OCI-LY3 (cell line): ENCODE data around the gene NUP42.

Source experiments
- H2AFZ ChIP-seq: fragments of 200-600, 300-600 bp; shearing (Covaris generic); 2 replicates; pipeline ENCODE4 v1.6.0; 2014; ENCODE audit warnings: antibody characterized with exemption, low read depth, low read length
- H3K27ac ChIP-seq: fragments of 200-600, 300-600 bp; sonication (generic); 2 replicates; pipeline ENCODE4 v1.5.1; 2014; ENCODE audit warnings: mild to moderate bottlenecking, low read length, moderate library complexity, mixed read lengths
- H3K27me3 ChIP-seq: fragments of 200-600, 300-600 bp; sonication (generic); 2 replicates; pipeline ENCODE4 v1.6.1; 2014; ENCODE audit warnings: low read depth, low read length, mixed read lengths
- H3K36me3 ChIP-seq: fragments of 200-600, 300-600 bp; sonication (generic); replicated peaks from 2 replicates; pipeline ENCODE3; 2014; ENCODE audit warnings: low read depth, low read length, mixed read lengths
- H3K4me1 ChIP-seq: fragments of 300-600, 200-600 bp; sonication (generic); 2 replicates; pipeline ENCODE4 v1.6.1; 2014; ENCODE audit warnings: low read length, mixed read lengths
- H3K4me2 ChIP-seq: fragments of 200-600, 300-600 bp; sonication (generic); 2 replicates; pipeline ENCODE4 v1.6.1; 2014; ENCODE audit warnings: low read length, mixed read lengths
- H3K4me3 ChIP-seq: fragments of 300-600, 200-600 bp; sonication (generic); 2 replicates; pipeline ENCODE4 v1.5.1; 2014; ENCODE audit warnings: antibody characterized with exemption, mild to moderate bottlenecking, low read length, moderate library complexity
- H3K79me2 ChIP-seq: fragments of 300-600, 200-600 bp; shearing (Covaris generic); 2 replicates; pipeline ENCODE4 v1.6.1; 2014; ENCODE audit warnings: mild to moderate bottlenecking, low read length, mixed read lengths
- H3K9ac ChIP-seq: fragments of 300-600, 200-600 bp; shearing (Covaris generic); 2 replicates; pipeline ENCODE4 v1.6.0; 2014; ENCODE audit warnings: mild to moderate bottlenecking, low read length, moderate library complexity
- H3K9me3 ChIP-seq: fragments of 200-600, 300-600 bp; shearing (Covaris generic); 2 replicates; pipeline ENCODE4 v1.6.1; 2014; ENCODE audit warnings: low read length, mixed read lengths; ENCODE audit not compliant: insufficient read depth
- H4K20me1 ChIP-seq: fragments of 200-600, 300-600 bp; sonication (generic); 2 replicates; pipeline ENCODE4 v1.6.1; 2016; ENCODE audit warnings: low read length, mixed read lengths; ENCODE audit not compliant: insufficient read depth
- CTCF ChIP-seq: fragments of 200-600, 300-600 bp; sonication (generic); IDR thresholded peaks from 2 replicates; pipeline ENCODE4 v1.5.1; 2014; ENCODE audit warnings: antibody characterized with exemption, low read length, low read depth
- EZH2phosphoT487 ChIP-seq: fragments of 200-600 bp; shearing (Covaris generic); IDR thresholded peaks from 2 replicates; pipeline ENCODE4 v1.6.1; 2018; ENCODE audit warnings: antibody characterized with exemption, mixed run types, low read depth

The NUP42 gene

GRCh38 chr7:23230641-23231101 is 48.8 kb downstream of the NUP42 start:
- Histone ChIP-seq H2AFZ (no peak overlapping the region), H3K9me3 (no peaks in the 10 kb centered on the region), H3K79me2 (no peaks in the 10 kb centered on the region), H3K4me1 (peaks cover 14% of the 10 kb centered on the region), H3K27ac (no peak overlapping the region), H3K9ac (no peak overlapping the region), H3K4me2 (no peak overlapping the region), H3K4me3 (no peak overlapping the region), H3K27me3 (no peaks in the 10 kb centered on the region), H4K20me1 (no peaks in the 10 kb centered on the region), H3K36me3 (no peaks in the 10 kb centered on the region)
- TF ChIP-seq EZH2phosphoT487 (no peak), CTCF (no peak)

GRCh38 chr7:23232966-23233365 is 51.1 kb downstream of the NUP42 start:
- H3K27ac ChIP-seq: no peak overlapping the region
- no peaks in the 10 kb centered on the region for H3K79me2 ChIP-seq
- no peak overlapping the region for H3K4me3 ChIP-seq
- H3K27me3 ChIP-seq: no peaks in the 10 kb centered on the region
- TF ChIP-seq CTCF (no peak), EZH2phosphoT487 (no peak)
- no peaks in the 10 kb centered on the region for H3K9me3 ChIP-seq
- no peaks in the 10 kb centered on the region for H4K20me1 ChIP-seq
- H3K4me1 ChIP-seq: peaks cover 14% of the 10 kb centered on the region
- H3K4me2 ChIP-seq: no peak overlapping the region
- no peaks in the 10 kb centered on the region for H3K36me3 ChIP-seq
- no peak overlapping the region for H2AFZ ChIP-seq
- H3K9ac ChIP-seq: no peak overlapping the region

GRCh38 chr7:23234569-23235296 is 52.9 kb downstream of the NUP42 start:
- Histone ChIP-seq H3K9me3 (no peaks in the 10 kb centered on the region), H3K4me2 (peak overlapping the region; percentile 96), H3K9ac (peak overlapping the region; percentile 36), H3K79me2 (no peaks in the 10 kb centered on the region), H3K36me3 (no peaks in the 10 kb centered on the region), H3K27ac (peak overlapping the region; percentile 34), H3K27me3 (no peaks in the 10 kb centered on the region), H4K20me1 (no peaks in the 10 kb centered on the region), H3K4me3 (peak overlapping the region; percentile 66), H3K4me1 (peaks cover 14% of the 10 kb centered on the region), H2AFZ (peak overlapping the region; percentile 93)
- TF ChIP-seq EZH2phosphoT487 (no peak), CTCF (no peak)

- no peaks in the 10 kb centered on the region for H3K79me2 ChIP-seq
- H3K9ac ChIP-seq: no peak overlapping the region
- no peak for TF ChIP-seq CTCF
- no peak for TF ChIP-seq EZH2phosphoT487
- no peaks in the 10 kb centered on the region for H3K9me3 ChIP-seq
- no peak overlapping the region for H3K4me3 ChIP-seq
- no peaks in the 10 kb centered on the region for H3K27me3 ChIP-seq
- no peaks in the 10 kb centered on the region for H3K36me3 ChIP-seq
- H3K4me2 ChIP-seq: no peak overlapping the region
- no peaks in the 10 kb centered on the region for H4K20me1 ChIP-seq
- peaks cover 14% of the 10 kb centered on the region for H3K4me1 ChIP-seq
- no peak overlapping the region for H3K27ac ChIP-seq
- no peak overlapping the region for H2AFZ ChIP-seq
These were observed 54.0 kb downstream of the NUP42 start for GRCh38 chr7:23235813-23236221.
